Neuronal stem cell (in vitro differentiated cells): Measurements from ENCODE around the gene FBXO21.

Source experiments
- DNase-seq: peaks from one replicate; pipeline ENCODE4 v3.0.0-alpha.2; 2013; ENCODE audit warnings: low spot score
- H2AFZ ChIP-seq: one replicate; pipeline ENCODE4 v1.6.1; 2013; ENCODE audit warnings: mild to moderate bottlenecking, low read length, inconsistent platforms
- H2AK5ac ChIP-seq: 2 replicates; pipeline ENCODE4 v1.6.1; 2013; ENCODE audit warnings: low read depth, mild to moderate bottlenecking, inconsistent platforms, low read length, moderate library complexity, mixed read lengths
- H2BK120ac ChIP-seq: 2 replicates; pipeline ENCODE4 v1.6.1; 2013; ENCODE audit warnings: low read depth, mild to moderate bottlenecking, inconsistent platforms, low read length, moderate library complexity, mixed read lengths
- H2BK12ac ChIP-seq: one replicate; pipeline ENCODE4 v1.6.1; 2013; ENCODE audit warnings: low read length, inconsistent platforms
- H2BK15ac ChIP-seq: 2 replicates; pipeline ENCODE4 v1.6.1; 2013; ENCODE audit warnings: mild to moderate bottlenecking, low read length, inconsistent platforms, mixed read lengths
- H2BK5ac ChIP-seq: one replicate; pipeline ENCODE4 v1.6.1; 2013; ENCODE audit warnings: inconsistent platforms, mild to moderate bottlenecking, low read length, moderate library complexity
- H3K14ac ChIP-seq: one replicate; pipeline ENCODE4 v1.6.1; 2013; ENCODE audit warnings: low read length, inconsistent platforms
- H3K18ac ChIP-seq: 2 replicates; pipeline ENCODE4 v1.6.1; 2013; ENCODE audit warnings: low read length, inconsistent platforms
- H3K23ac ChIP-seq: 2 replicates; pipeline ENCODE4 v1.6.1; 2013; ENCODE audit warnings: low read depth, mild to moderate bottlenecking, mixed read lengths, low read length, inconsistent platforms; ENCODE audit not compliant: poor library complexity
- H3K27ac ChIP-seq: replicated peaks from 3 replicates; pipeline ENCODE4 v1.5.1; 2013; ENCODE audit warnings: low read length, inconsistent platforms
- H3K27me3 ChIP-seq, 3 experiments: 2 replicates each; pipeline ENCODE4 v1.6.1; 2013; ENCODE audit warnings: low read length in 3 of 3, mild to moderate bottlenecking in 2 of 3, inconsistent platforms in 1 of 3, low read depth in 1 of 3, mixed read lengths in 1 of 3, moderate library complexity in 1 of 3; ENCODE audit not compliant: control insufficient read depth in 3 of 3, insufficient read depth in 3 of 3
- H3K36me3 ChIP-seq, 2 donors: replicated peaks in 1 of 2; 2 replicates each; pipeline ENCODE4 v1.6.1; 2013; ENCODE audit warnings: low read length in 2 of 2; ENCODE audit not compliant: control insufficient read depth in 2 of 2, insufficient read depth in 2 of 2
- H3K4ac ChIP-seq: 2 replicates; pipeline ENCODE4 v1.6.1; 2013; ENCODE audit warnings: inconsistent platforms, mild to moderate bottlenecking, low read length, moderate library complexity
- H3K4me1 ChIP-seq, 2 donors: 1 replicate in 1 of 2; 2 replicates in 1 of 2; pipeline ENCODE4 v1.6.1; 2013; ENCODE audit warnings: low read length in 2 of 2, low read depth in 1 of 2; ENCODE audit not compliant: control insufficient read depth in 2 of 2, insufficient read depth in 1 of 2
- H3K4me2 ChIP-seq: one replicate; pipeline ENCODE4 v1.6.1; 2013; ENCODE audit warnings: mild to moderate bottlenecking, low read length, inconsistent platforms; ENCODE audit not compliant: insufficient read depth, poor library complexity, severe bottlenecking
- H3K4me3 ChIP-seq, 2 donors: 2 replicates each; pipeline ENCODE4 v1.5.1; 2013; ENCODE audit warnings: low read length in 2 of 2, mild to moderate bottlenecking in 2 of 2, inconsistent platforms in 1 of 2, moderate library complexity in 1 of 2
- H3K79me1 ChIP-seq: one replicate; pipeline ENCODE4 v1.6.1; 2013; ENCODE audit warnings: low read depth, mild to moderate bottlenecking, inconsistent platforms, low read length, moderate library complexity
- H3K9ac ChIP-seq: one replicate; pipeline ENCODE4 v1.6.1; 2013; ENCODE audit warnings: mild to moderate bottlenecking, low read depth, low read length, inconsistent platforms; ENCODE audit not compliant: poor library complexity
- H3K9me3 ChIP-seq, 2 donors: replicated peaks in 1 of 2; 2 replicates each; pipeline versions ENCODE3 to v1.6.1; 2013; ENCODE audit warnings: low read length in 2 of 2, mild to moderate bottlenecking in 2 of 2, inconsistent platforms in 1 of 2, low read depth in 1 of 2, mixed read lengths in 1 of 2, moderate library complexity in 1 of 2; ENCODE audit not compliant: control insufficient read depth in 2 of 2, insufficient read depth in 1 of 2
- H4K8ac ChIP-seq: one replicate; pipeline ENCODE4 v1.6.1; 2013; ENCODE audit warnings: low read depth, mild to moderate bottlenecking, inconsistent platforms, low read length, moderate library complexity
- H4K91ac ChIP-seq: one replicate; pipeline ENCODE4 v1.6.1; 2013; ENCODE audit warnings: low read length, low read depth, mild to moderate bottlenecking, inconsistent platforms; ENCODE audit not compliant: poor library complexity
- WGBS, 2 donors: extraction: QIAGEN DNeasy Blood & Tissue Kit; methylation state at CpG; one replicate each; pipeline ENCODE4 v1.1.7; 2013; ENCODE audit warnings: missing lambda C conversion rate in 2 of 2, mixed read lengths in 1 of 2; ENCODE audit not compliant: insufficient read length in 2 of 2, insufficient replicate concordance in 1 of 2; ENCODE audit errors: extremely low coverage in 2 of 2; 5-methylcytosine and 5-hydroxymethylcytosine counted together

The FBXO21 gene

GRCh38 chr12:117118838-117119591, 71.3 kb downstream of the FBXO21 start:
- peak overlapping the region; percentile 74 for H4K91ac ChIP-seq
- peak; percentile 66 for DNase-seq
- H2BK120ac ChIP-seq, result peak overlapping the region; percentile 68
- H2AK5ac ChIP-seq, result peak overlapping the region; percentile 48
- peak overlapping the region; percentile 67 for H3K27ac ChIP-seq
- H3K36me3 ChIP-seq, result no peaks in the 10 kb centered on the region
- peaks cover 11% of the 10 kb centered on the region in 2 donors for H3K4me1 ChIP-seq
- no peaks in the 10 kb centered on the region for H3K27me3 ChIP-seq
- no peak overlapping the region for H3K9ac ChIP-seq
- H3K79me1 ChIP-seq, result no peaks in the 10 kb centered on the region
- H3K9me3 ChIP-seq, result no peaks in the 10 kb centered on the region
- peak overlapping the region; percentile 47 for H2BK12ac ChIP-seq
- no peak overlapping the region for H4K8ac ChIP-seq
- H2BK5ac ChIP-seq, result no peak overlapping the region
- H3K4ac ChIP-seq, result no peak overlapping the region
- H3K4me2 ChIP-seq, result no peak overlapping the region
- no peak overlapping the region for H3K23ac ChIP-seq
- no peak overlapping the region for H3K14ac ChIP-seq
- H3K4me3 ChIP-seq, result no peak overlapping the region
- peak overlapping the region; percentile 87 for H2AFZ ChIP-seq
- WGBS, 2 donors, result no CpG with 5 or more reads among the region's 18 CpGs
- peak overlapping the region; percentile 89 for H3K18ac ChIP-seq
- peak overlapping the region; percentile 46 for H2BK15ac ChIP-seq

DNA sequence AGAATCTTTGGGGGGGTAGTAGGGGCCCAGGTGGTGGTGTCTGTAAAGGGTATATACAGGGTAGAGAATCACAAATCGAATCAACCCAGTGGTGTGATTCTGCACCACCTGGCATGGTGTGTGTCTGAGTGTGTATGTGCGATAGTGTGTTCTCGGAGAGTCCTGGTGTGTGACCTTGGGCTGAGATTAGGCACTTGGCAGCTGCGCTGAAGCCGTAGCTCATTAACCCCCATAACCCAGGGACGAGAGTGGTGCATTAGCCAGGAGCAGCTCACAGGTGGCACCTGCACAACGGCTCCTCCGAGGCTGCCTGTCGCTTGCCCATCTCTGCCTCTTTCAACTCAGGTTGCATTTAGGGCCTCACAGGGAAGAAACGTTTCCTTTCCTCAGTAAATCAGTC, 75.5 kb downstream of the FBXO21 start:
- no peak overlapping the region for H3K23ac ChIP-seq
- no peak overlapping the region for H3K4me3 ChIP-seq
- H3K9ac ChIP-seq, result no peak overlapping the region
- no peak overlapping the region for H3K14ac ChIP-seq
- no peak overlapping the region for H2BK5ac ChIP-seq
- no peaks in the 10 kb centered on the region for H3K9me3 ChIP-seq
- no peaks in the 10 kb centered on the region for H3K79me1 ChIP-seq
- no peak overlapping the region for H2BK120ac ChIP-seq
- H2AK5ac ChIP-seq, result no peak overlapping the region
- H3K27me3 ChIP-seq, result peaks cover 0 to 3% (median 0%) of the 10 kb centered on the region in 3 experiments
- DNase-seq, result no peak
- H2BK12ac ChIP-seq, result no peak overlapping the region
- H3K4ac ChIP-seq, result no peak overlapping the region
- H3K4me1 ChIP-seq, result peaks cover 15 to 19% of the 10 kb centered on the region in 2 donors
- H4K91ac ChIP-seq, result no peak overlapping the region
- no CpG with 5 or more reads among the region's 10 CpGs for WGBS, 2 donors
- H3K27ac ChIP-seq, result no peak overlapping the region
- H2BK15ac ChIP-seq, result no peak overlapping the region
- no peaks in the 10 kb centered on the region for H3K36me3 ChIP-seq
- H3K4me2 ChIP-seq, result no peak overlapping the region
- peak overlapping the region; percentile 1 for H3K18ac ChIP-seq
- H4K8ac ChIP-seq, result peak overlapping the region; percentile 33
- no peak overlapping the region for H2AFZ ChIP-seq

GRCh38 chr12:117113231-117113630, 77.0 kb downstream of the FBXO21 start:
- Histone ChIP-seq H3K4ac (no peak overlapping the region), H2BK5ac (no peak overlapping the region), H3K23ac (peak overlapping the region; percentile 16), H3K4me2 (no peak overlapping the region), H3K14ac (no peak overlapping the region), H3K9me3 (no peaks in the 10 kb centered on the region), H3K4me3 (no peak overlapping the region), H4K91ac (no peak overlapping the region), H4K8ac (no peak overlapping the region), H3K36me3 (no peaks in the 10 kb centered on the region), H3K27ac (no peak overlapping the region), H3K9ac (no peak overlapping the region), H3K27me3 (peaks cover 0 to 3% (median 0%) of the 10 kb centered on the region in 3 experiments), H2AK5ac (no peak overlapping the region), H3K79me1 (no peaks in the 10 kb centered on the region), H2BK120ac (no peak overlapping the region), H2AFZ (no peak overlapping the region), H2BK15ac (no peak overlapping the region), H2BK12ac (no peak overlapping the region), H3K18ac (no peak overlapping the region), H3K4me1 (peaks cover 4 to 8% of the 10 kb centered on the region in 2 donors)
- DNase-seq, result no peak
- no CpG with 5 or more reads among the region's 9 CpGs for WGBS, 2 donors

DNA sequence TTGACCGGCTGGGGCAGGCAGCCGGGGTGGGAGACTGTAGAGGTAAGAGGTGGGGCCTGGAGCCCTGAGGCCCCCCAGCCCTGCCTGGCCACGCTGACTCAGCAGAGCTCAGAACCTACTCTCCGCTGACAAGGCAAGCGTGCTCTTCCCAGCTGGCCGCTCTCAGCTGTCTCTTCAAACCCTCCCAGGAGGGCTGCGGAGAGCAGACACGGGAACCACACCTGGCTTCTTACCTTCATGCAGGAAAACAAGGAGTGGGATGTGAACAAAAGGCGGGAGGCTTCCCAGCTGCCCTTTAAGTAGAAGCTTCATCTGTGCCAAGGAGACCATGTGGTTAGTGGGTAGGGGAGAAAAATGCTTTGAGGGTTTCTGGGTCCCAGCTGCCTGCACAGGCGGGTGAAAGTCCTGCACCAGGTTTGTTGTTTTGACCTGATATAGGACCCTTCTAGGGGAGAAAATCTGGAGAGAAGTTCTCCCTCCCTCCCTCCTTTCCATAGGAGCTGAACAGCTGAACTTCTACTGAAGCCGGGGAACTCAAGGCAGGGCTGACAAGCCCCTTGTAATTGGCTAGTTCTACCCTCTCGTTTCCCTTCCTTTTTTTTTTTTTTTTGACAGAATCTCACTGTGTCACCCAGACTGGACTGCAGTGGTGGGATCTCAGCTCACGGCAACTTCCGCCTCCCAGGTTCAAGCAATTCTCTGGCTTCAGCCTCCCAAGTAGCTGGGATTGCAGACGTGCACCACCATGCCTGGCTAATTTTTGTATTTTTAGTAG, 78.3 kb downstream of the FBXO21 start:
- Histone ChIP-seq H3K14ac (no peak overlapping the region), H3K36me3 (no peaks in the 10 kb centered on the region), H3K4me3 (no peak overlapping the region), H3K23ac (no peak overlapping the region), H3K9me3 (no peaks in the 10 kb centered on the region), H4K8ac (no peak overlapping the region), H3K18ac (peak overlapping the region; percentile 32), H2BK12ac (no peak overlapping the region), H2AK5ac (no peak overlapping the region), H3K4ac (no peak overlapping the region), H4K91ac (peak overlapping the region; percentile 7), H3K4me1 (peaks cover 4 to 8% of the 10 kb centered on the region in 2 donors), H3K4me2 (no peak overlapping the region), H2BK15ac (peak overlapping the region; percentile 34), H2AFZ (peak overlapping the region; percentile 55), H3K9ac (no peak overlapping the region), H2BK5ac (peak overlapping the region; percentile 58), H3K27ac (no peak overlapping the region), H2BK120ac (no peak overlapping the region), H3K79me1 (no peaks in the 10 kb centered on the region), H3K27me3 (peaks cover 0 to 3% (median 0%) of the 10 kb centered on the region in 3 experiments)
- DNase-seq, result no peak
- no CpG with 5 or more reads among the region's 15 CpGs for WGBS, 2 donors
